NB4 (cell line): ENCODE measurements around the gene F8.
"Not testable (repeated sequence)": the region's sequence is repeated elsewhere in the genome, so short reads cannot be mapped to it uniquely, and the experiment has no call there.

ENCODE experiments used
- POLR2A ChIP-seq: IDR thresholded peaks from 2 replicates; pipeline ENCODE4 v1.6.1; 2011; ENCODE audit warnings: mild to moderate bottlenecking; ENCODE audit not compliant: insufficient read length; ENCODE audit errors: extremely low read depth
- TF ChIP-seq, protein P1 (sequence below): IDR thresholded peaks from one replicate; pipeline ENCODE4 v1.5.1; 2012; ENCODE audit warnings: low read depth, low read length

DNA sequence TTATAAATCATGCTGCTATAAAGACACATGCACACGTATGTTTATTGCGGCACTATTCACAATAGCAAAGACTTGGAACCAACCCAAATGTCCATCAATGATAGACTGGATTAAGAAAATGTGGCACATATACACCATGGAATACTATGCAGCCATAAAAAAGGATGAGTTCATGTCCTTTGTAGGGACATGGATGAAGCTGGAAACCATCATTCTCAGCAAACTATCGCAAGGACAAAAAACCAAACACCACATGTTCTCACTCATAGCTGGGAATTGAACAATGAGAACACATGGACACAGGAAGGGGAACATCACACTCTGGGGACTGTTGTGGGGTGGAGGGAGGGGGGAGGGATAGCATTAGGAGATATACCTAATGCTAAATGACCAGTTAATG, 196.9 kb downstream of the F8 start:
- not testable (repeated sequence) for TF ChIP-seq POLR2A
- TF ChIP-seq, protein P1, sequence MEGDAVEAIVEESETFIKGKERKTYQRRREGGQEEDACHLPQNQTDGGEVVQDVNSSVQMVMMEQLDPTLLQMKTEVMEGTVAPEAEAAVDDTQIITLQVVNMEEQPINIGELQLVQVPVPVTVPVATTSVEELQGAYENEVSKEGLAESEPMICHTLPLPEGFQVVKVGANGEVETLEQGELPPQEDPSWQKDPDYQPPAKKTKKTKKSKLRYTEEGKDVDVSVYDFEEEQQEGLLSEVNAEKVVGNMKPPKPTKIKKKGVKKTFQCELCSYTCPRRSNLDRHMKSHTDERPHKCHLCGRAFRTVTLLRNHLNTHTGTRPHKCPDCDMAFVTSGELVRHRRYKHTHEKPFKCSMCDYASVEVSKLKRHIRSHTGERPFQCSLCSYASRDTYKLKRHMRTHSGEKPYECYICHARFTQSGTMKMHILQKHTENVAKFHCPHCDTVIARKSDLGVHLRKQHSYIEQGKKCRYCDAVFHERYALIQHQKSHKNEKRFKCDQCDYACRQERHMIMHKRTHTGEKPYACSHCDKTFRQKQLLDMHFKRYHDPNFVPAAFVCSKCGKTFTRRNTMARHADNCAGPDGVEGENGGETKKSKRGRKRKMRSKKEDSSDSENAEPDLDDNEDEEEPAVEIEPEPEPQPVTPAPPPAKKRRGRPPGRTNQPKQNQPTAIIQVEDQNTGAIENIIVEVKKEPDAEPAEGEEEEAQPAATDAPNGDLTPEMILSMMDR, result not testable (repeated sequence)
